Small intestine (tissue), 7 donors: ENCODE data around the gene STT3B. TPM values are rescaled to one million over a fixed set of nuclear protein-coding genes. Genes with fewer than 3 reads are reported as not detected.

Experiments
- DNase-seq, 2 donors: peaks; one replicate each; pipeline versions ENCODE4 v3.0.0 to v3.0.0-alpha.2; 2013
- FAIRE-seq: peaks from 2 replicates; lab custom pipeline; 2012; peaks lifted over from hg19 to GRCh38; lab: Jason Lieb, UNC
- H3K27ac ChIP-seq, 3 donors: one replicate each; pipeline ENCODE4 v1.5.1; 2013; ENCODE audit warnings: low read length in 2 of 3, mild to moderate bottlenecking in 2 of 3, control low read depth in 1 of 3, inconsistent platforms in 1 of 3, low read depth in 1 of 3, moderate library complexity in 1 of 3
- H3K27me3 ChIP-seq, 3 donors: one replicate each; pipeline ENCODE4 v1.6.1; 2013; ENCODE audit warnings: low read length in 3 of 3, inconsistent platforms in 1 of 3; ENCODE audit not compliant: control insufficient read depth in 3 of 3, insufficient read depth in 3 of 3
- H3K36me3 ChIP-seq, 3 donors: one replicate each; pipeline ENCODE4 v1.6.1; 2013; ENCODE audit warnings: low read length in 3 of 3, inconsistent platforms in 1 of 3, low read depth in 1 of 3, mild to moderate bottlenecking in 1 of 3, moderate library complexity in 1 of 3; ENCODE audit not compliant: control insufficient read depth in 3 of 3, insufficient read depth in 2 of 3
- H3K4me1 ChIP-seq, 3 donors: one replicate each; pipeline ENCODE4 v1.6.1; 2013; ENCODE audit warnings: low read length in 2 of 3, inconsistent platforms in 1 of 3, low read depth in 1 of 3, mild to moderate bottlenecking in 1 of 3, moderate library complexity in 1 of 3; ENCODE audit not compliant: control insufficient read depth in 3 of 3, insufficient read depth in 2 of 3
- H3K4me3 ChIP-seq, 3 donors: one replicate each; pipeline ENCODE4 v1.5.1; 2013; ENCODE audit warnings: low read length in 3 of 3, control low read depth in 1 of 3, inconsistent platforms in 1 of 3, low read depth in 1 of 3, mild to moderate bottlenecking in 1 of 3, moderate library complexity in 1 of 3
- H3K9me3 ChIP-seq, 2 donors: one replicate each; pipeline ENCODE4 v1.6.1; 2013; ENCODE audit warnings: low read depth in 1 of 2, low read length in 1 of 2; ENCODE audit not compliant: control insufficient read depth in 2 of 2, insufficient read depth in 1 of 2
- WGBS, 3 donors: extraction: QIAGEN DNeasy Blood & Tissue Kit; methylation state at CpG; one replicate each; pipeline ENCODE4 v1.1.7; 2013; 5-methylcytosine and 5-hydroxymethylcytosine counted together
- polyA plus RNA-seq, 4 donors: library from polyadenylated mRNA; stranded (reverse) in 3 of 4; unstranded in 1 of 4; fragments of 200-250 nt in 3 of 4; fragments of 120-200 nt in 1 of 4; gene quantifications; one replicate each; pipeline versions ENCODE4 v1.2.1 to v1.2.3, GENCODE V29; 2013
- donor health status: healthy with polysubstance abuse.
- donor health status: control.
- donor health status: control.
- donor health status: Bipolar disorder and iron deficiency.
- donor health status: healthy.

The STT3B gene
- polyA plus RNA-seq, 4 donors = 22.2 to 139 (median 51.4) TPM

DNA sequence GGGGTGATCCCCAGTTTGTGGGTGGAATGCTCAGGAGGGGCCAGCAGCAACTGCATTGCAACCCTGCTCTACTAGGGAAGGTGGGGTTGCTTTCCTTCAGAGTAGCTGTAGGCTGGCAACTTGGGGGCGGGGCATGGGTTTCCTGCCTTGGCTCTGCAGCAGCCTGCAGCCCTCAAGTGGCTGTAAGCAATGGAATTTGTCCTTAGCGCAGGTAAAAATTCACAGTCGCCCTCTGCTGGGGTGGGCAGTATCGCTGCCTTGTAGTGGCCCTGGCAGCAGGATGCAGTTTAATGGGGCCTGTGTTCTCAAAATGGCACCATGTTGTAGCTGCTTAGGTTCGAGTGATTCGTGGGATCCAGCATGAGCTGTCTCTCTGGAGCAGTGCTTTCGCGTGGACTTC, 29.8 kb downstream of the STT3B start:
- FAIRE-seq (no peak), DNase-seq (peak in 1 of 2 donors; percentile 9)
- Histone ChIP-seq H3K4me1 (peaks cover 0 to 15% (median 3%) of the 10 kb centered on the region in 3 donors), H3K4me3 (no peak overlapping the region), H3K27me3 (no peaks in the 10 kb centered on the region), H3K27ac (no peak overlapping the region), H3K36me3 (peaks cover 0 to 5% (median 0%) of the 10 kb centered on the region in 3 donors), H3K9me3 (peaks cover 0 to 10% of the 10 kb centered on the region in 2 donors)
- WGBS, 3 donors = 91 to 95% (median 91%) methylated on average over 8 of the region's 8 CpGs

DNA sequence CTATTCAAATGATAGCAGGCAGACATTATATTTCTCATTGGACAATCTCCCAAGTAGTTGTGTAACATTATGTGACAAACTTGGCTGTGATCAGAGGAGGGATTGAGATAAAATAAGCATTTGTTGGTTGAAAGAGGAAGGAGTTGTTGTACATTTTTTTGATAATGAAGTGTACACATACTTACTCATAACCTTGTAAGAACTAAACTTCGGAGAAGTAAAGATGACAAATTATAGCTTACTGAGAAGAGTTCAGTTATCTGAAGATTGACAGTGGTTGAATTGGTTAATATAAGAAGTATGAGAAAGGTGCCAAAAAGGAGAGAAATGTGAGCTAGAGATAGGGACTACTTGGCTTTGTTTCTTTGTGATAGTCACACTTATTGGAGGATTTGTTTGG, 32.6 kb downstream of the STT3B start:
- FAIRE-seq (no peak), DNase-seq (no peak)
- no peak overlapping the region for H3K4me3 ChIP-seq
- 41 to 59% (median 58%) methylated on average over 1 of the region's 1 CpG for WGBS, 3 donors
- peaks cover 0 to 15% (median 3%) of the 10 kb centered on the region in 3 donors for H3K4me1 ChIP-seq
- no peaks in the 10 kb centered on the region for H3K27me3 ChIP-seq
- no peak overlapping the region for H3K27ac ChIP-seq
- H3K36me3 ChIP-seq = peaks cover 0 to 5% (median 0%) of the 10 kb centered on the region in 3 donors
- peaks cover 0 to 10% of the 10 kb centered on the region in 2 donors for H3K9me3 ChIP-seq

DNA sequence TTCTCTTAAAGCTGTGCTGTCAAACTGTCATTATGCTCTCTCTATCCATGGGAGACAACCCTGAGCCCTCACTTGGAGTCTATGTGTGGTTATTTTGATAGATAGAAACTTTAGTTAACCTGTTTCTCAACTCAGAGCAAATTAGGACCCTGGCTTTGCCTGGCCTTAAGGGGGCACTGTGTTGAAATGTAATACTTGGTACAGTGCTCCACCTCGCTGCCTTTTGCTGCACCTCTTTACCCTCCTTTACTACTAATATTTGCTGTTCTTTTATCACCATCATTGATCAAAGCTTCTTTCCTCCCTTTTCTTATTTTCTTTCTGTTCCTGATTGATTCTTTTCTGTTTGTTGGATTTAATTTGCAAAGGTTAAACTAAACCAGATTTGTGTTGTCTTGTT, 34.3 kb downstream of the STT3B start:
- DNase-seq = peak; percentile 5 to 14
- Histone ChIP-seq H3K9me3 (peaks cover 0 to 6% of the 10 kb centered on the region in 2 donors), H3K27ac (no peak overlapping the region), H3K4me3 (no peak overlapping the region), H3K4me1 (peaks cover 0 to 12% (median 3%) of the 10 kb centered on the region in 3 donors), H3K36me3 (peaks cover 0 to 3% (median 0%) of the 10 kb centered on the region in 3 donors), H3K27me3 (no peaks in the 10 kb centered on the region)
- WGBS, 3 donors = 77 to 93% (median 83%) methylated on average over 1 of the region's 1 CpG
- no peak for FAIRE-seq

DNA sequence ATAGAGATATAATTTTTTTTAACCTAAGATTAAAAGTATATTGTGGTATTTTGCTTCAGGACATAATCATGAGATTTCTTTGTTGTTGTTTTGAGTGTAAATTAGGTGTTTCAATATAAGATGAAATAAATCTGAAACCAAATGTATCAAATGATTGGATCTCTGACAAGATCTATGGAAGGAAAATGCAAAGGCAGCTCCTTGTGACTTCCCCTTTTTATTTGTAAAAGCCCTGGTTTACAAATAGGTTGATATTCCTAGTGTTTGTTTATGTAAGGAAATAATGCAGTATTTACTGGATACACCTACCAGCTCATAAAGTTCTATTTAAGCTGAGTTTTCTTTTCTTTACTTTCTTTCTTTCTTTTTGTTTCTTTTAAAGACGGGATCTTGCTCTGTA, 35.9 kb downstream of the STT3B start:
- Histone ChIP-seq H3K36me3 (no peaks in the 10 kb centered on the region), H3K9me3 (no peaks in the 10 kb centered on the region), H3K4me1 (peaks cover 0 to 3% (median 2%) of the 10 kb centered on the region in 3 donors), H3K27me3 (no peaks in the 10 kb centered on the region), H3K4me3 (no peak overlapping the region), H3K27ac (no peak overlapping the region)
- FAIRE-seq = no peak
- DNase-seq = no peak
- WGBS, 3 donors = 94 to 97% (median 96%) methylated on average over 1 of the region's 1 CpG

DNA sequence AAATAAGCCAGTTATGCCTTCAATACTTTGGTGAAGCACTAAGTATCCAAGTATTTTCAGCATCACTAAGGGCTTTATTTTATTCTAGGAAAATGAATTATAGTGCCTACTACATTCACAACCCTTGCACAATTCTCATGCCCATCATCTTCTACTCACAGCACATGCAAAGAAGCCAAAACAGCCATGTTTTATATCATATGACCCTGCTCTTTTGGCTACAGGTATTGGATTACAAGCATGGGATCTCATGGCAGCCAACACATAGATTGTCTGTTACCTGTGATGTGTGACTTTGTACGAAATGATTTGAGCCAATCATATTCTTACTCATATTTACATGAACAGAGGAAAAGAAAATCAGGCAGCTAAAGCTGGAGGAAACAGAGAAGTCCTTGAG, 38.6 kb downstream of the STT3B start:
- Histone ChIP-seq H3K27ac (no peak overlapping the region), H3K4me3 (no peak overlapping the region), H3K9me3 (no peaks in the 10 kb centered on the region), H3K4me1 (peaks cover 0 to 7% (median 0%) of the 10 kb centered on the region in 3 donors), H3K27me3 (no peaks in the 10 kb centered on the region), H3K36me3 (no peaks in the 10 kb centered on the region)
- WGBS, 3 donors = 88 to 93% (median 90%) methylated on average over 1 of the region's 1 CpG
- FAIRE-seq (no peak), DNase-seq (no peak)

DNA sequence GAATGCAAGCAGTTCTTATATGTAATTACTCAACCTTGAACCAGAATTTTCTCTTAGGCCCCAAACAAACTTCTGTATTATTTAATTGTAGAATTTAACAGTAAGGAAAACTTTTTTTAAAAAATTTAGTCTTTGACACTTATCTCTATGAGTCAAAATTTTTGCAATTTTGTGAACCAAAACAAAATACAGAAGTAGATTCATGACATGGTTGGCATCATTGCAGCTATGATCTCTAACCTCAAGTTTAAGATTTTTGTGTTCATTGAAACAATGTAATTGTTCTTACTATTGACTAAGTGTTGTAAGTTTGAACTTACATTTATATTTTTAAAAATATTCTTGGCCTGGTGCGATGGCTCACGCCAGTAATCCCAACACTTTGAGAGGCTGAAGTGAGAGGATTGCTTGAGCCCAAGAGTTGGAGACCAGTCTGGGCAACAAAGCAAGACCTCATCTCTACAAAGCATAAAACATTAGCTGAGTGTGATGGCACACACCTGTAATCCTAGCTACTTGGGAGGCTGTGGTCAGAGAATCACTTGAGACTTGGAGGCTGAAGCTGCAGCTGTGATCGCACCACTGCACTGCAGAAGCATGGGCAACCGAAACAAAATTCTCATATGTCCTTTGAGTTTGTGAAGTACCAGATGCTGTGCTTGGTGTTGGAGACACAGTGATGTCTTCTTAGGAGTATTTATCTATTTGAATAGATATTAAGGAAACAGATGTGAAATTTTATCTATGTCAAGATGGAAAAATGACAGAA, 39.7 kb downstream of the STT3B start:
- no peak for FAIRE-seq
- DNase-seq = no peak
- WGBS, 3 donors = 92 to 98% (median 98%) methylated on average over 4 of the region's 4 CpGs
- H3K4me3 ChIP-seq = no peak overlapping the region
- H3K9me3 ChIP-seq = no peaks in the 10 kb centered on the region
- peaks cover 0 to 3% (median 0%) of the 10 kb centered on the region in 3 donors for H3K4me1 ChIP-seq
- H3K36me3 ChIP-seq = no peaks in the 10 kb centered on the region
- H3K27ac ChIP-seq = no peak overlapping the region
- H3K27me3 ChIP-seq = no peaks in the 10 kb centered on the region

DNA sequence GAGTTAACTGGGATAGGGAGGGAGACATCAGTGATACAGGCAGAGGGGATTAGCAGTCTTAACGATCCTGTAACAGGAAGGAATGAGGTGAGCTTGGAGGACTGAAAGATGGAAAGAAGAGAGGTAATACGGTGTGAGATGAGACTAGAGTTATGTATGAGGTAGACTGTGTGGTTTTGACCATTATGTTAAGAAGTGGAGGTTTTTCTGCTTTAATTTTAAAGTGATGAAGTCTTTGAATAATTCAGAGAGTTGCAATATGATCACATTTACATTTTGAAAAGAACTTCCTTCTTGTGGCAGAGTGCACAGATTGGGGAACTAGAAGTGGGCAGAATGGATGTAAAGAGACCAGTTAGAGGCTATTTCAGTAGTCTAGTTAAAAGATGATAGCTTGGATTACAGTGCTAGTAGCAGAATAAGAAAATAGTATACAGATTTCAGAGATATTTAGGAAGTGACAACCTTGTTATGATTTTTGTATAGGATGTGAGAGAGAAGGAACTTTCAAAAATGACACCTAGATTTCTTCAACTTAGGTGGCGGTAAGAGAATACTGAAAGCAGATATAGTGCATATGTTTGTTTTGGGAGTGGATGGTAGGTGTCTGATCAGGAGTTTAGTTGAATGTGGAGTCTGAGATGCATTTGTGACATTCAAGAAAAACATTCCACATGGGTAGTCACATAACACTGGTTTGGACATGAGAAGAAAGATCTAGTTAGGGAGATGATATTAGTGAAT, 40.5 kb downstream of the STT3B start:
- H3K27me3 ChIP-seq = no peaks in the 10 kb centered on the region
- DNase-seq = no peak
- FAIRE-seq = no peak
- WGBS, 3 donors = 59 to 78% (median 69%) methylated on average over 3 of the region's 3 CpGs
- H3K4me3 ChIP-seq = no peak overlapping the region
- H3K9me3 ChIP-seq = no peaks in the 10 kb centered on the region
- no peak overlapping the region for H3K27ac ChIP-seq
- H3K4me1 ChIP-seq = peaks cover 0 to 3% (median 2%) of the 10 kb centered on the region in 3 donors
- H3K36me3 ChIP-seq = peaks cover 0 to 2% (median 0%) of the 10 kb centered on the region in 3 donors

DNA sequence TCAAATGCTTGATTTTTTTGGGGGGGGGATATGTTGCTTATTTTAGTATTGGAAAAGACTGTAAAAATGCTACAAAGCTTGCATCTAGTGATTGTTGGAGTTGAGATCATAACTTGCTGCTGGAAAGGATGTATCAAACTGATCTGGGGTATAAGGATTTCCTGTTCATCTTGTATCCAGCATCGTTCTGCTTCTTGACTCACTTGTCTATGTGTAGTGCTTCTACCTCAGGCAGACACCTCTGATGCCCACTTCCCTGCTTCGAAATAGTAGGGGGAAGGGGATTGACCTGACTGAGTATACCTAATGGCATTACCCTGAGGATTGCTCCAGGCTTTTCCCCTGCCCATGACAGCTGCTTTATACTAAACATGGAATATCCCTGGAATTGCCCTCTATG, 42.7 kb downstream of the STT3B start:
- no peaks in the 10 kb centered on the region for H3K27me3 ChIP-seq
- no peak overlapping the region for H3K27ac ChIP-seq
- no peak overlapping the region for H3K4me3 ChIP-seq
- peaks cover 0 to 2% (median 0%) of the 10 kb centered on the region in 3 donors for H3K36me3 ChIP-seq
- DNase-seq = no peak
- no peaks in the 10 kb centered on the region for H3K9me3 ChIP-seq
- WGBS, 3 donors = 59 to 76% (median 65%) methylated on average over 2 of the region's 2 CpGs
- FAIRE-seq = no peak
- peaks cover 0 to 5% (median 2%) of the 10 kb centered on the region in 3 donors for H3K4me1 ChIP-seq
